IMR-90 (cell line): ENCODE data around the gene UPK2. TPM values are rescaled to one million over a fixed set of nuclear protein-coding genes. Genes with fewer than 3 reads are reported as not detected.

Source experiments
- ATAC-seq: fragments of 200-7000 bp; cut with Tn5 transposase; 2 replicates; pipeline ENCODE4 v1.9.1; 2020; ENCODE audit warnings: low read depth, mild to moderate bottlenecking, moderate library complexity
- BruUV-seq: library from RNA; stranded (reverse); fragments of 400-500 nt; replicated peaks from 2 replicates; lab custom pipeline; 2021; lab: Mats Ljungman, UMichigan
- CTCF ChIA-PET: fragments of 300-600 bp; formaldehyde crosslinking; extraction: SDS; loops from one replicate; lab custom pipeline; 2021; ENCODE audit warnings: antibody characterized with exemption; lab: Yijun Ruan, JAX
- POLR2A ChIA-PET: fragments of 300-600 bp; sonication (Branson Sonifier 250); formaldehyde crosslinking; loops from one replicate; lab custom pipeline; 2022; ENCODE audit warnings: antibody characterized with exemption; ENCODE audit not compliant: unreplicated experiment; lab: Charles Lee
- DNase-seq: peaks from one replicate; pipeline ENCODE4 v3.0.0; 2013
- H2AFZ ChIP-seq: replicated peaks from 2 replicates; pipeline ENCODE3; 2013; ENCODE audit warnings: low read length, mild to moderate bottlenecking; ENCODE audit not compliant: poor library complexity
- H2AK5ac ChIP-seq: 2 replicates; pipeline ENCODE4 v1.6.1; 2013; ENCODE audit warnings: low read depth, low read length, inconsistent platforms
- H2AK9ac ChIP-seq: replicated peaks from 2 replicates; pipeline ENCODE3; 2013; ENCODE audit warnings: mild to moderate bottlenecking, low read depth, low read length, moderate library complexity; ENCODE audit not compliant: poor library complexity
- H2BK120ac ChIP-seq: 2 replicates; pipeline ENCODE4 v1.6.1; 2013; ENCODE audit warnings: low read depth, low read length, inconsistent platforms
- H2BK15ac ChIP-seq: 3 replicates; pipeline ENCODE4 v1.6.1; 2013; ENCODE audit warnings: low read depth, low read length, inconsistent platforms
- H2BK20ac ChIP-seq: 2 replicates; pipeline ENCODE4 v1.6.1; 2013; ENCODE audit warnings: low read depth, mild to moderate bottlenecking, inconsistent platforms, low read length, moderate library complexity
- H2BK5ac ChIP-seq: 2 replicates; pipeline ENCODE4 v1.6.1; 2013; ENCODE audit warnings: mild to moderate bottlenecking, low read depth, low read length, inconsistent platforms; ENCODE audit not compliant: poor library complexity, severe bottlenecking
- H3K14ac ChIP-seq: replicated peaks from 2 replicates; pipeline ENCODE4 v1.6.1; 2013; ENCODE audit warnings: low read depth, low read length, inconsistent platforms
- H3K18ac ChIP-seq: 2 replicates; pipeline ENCODE4 v1.6.1; 2013; ENCODE audit warnings: low read depth, low read length, control low read depth
- H3K23ac ChIP-seq: 2 replicates; pipeline ENCODE4 v1.6.1; 2013; ENCODE audit warnings: low read depth, low read length, inconsistent platforms
- H3K27ac ChIP-seq: 2 replicates; pipeline ENCODE4 v1.5.1; 2013; ENCODE audit warnings: mild to moderate bottlenecking, control low read depth, low read length; ENCODE audit not compliant: insufficient read depth
- H3K27me3 ChIP-seq: 2 replicates; pipeline ENCODE4 v1.6.1; 2013; ENCODE audit warnings: low read length; ENCODE audit not compliant: control insufficient read depth, insufficient read depth
- H3K36me3 ChIP-seq: 2 replicates; pipeline ENCODE4 v1.6.1; 2013; ENCODE audit warnings: low read length, mixed read lengths; ENCODE audit not compliant: control insufficient read depth, insufficient read depth
- H3K4ac ChIP-seq: 2 replicates; pipeline ENCODE4 v1.6.1; 2013; ENCODE audit warnings: low read depth, low read length, inconsistent platforms
- H3K4me1 ChIP-seq: 2 replicates; pipeline ENCODE4 v1.6.1; 2013; ENCODE audit warnings: low read length, mixed read lengths; ENCODE audit not compliant: control insufficient read depth, insufficient read depth
- H3K4me2 ChIP-seq: 2 replicates; pipeline ENCODE4 v1.6.1; 2013; ENCODE audit warnings: low read depth, mild to moderate bottlenecking, control low read depth, low read length, moderate library complexity
- H3K4me3 ChIP-seq: 2 replicates; pipeline ENCODE4 v1.5.1; 2013; ENCODE audit warnings: low read depth, mild to moderate bottlenecking, control low read depth, low read length, moderate library complexity; ENCODE audit not compliant: insufficient read depth
- H3K56ac ChIP-seq: 2 replicates; pipeline ENCODE4 v1.6.1; 2013; ENCODE audit warnings: low read length, inconsistent platforms; ENCODE audit not compliant: insufficient read depth; ENCODE audit errors: extremely low read depth
- H3K79me1 ChIP-seq, 2 experiments: 2 replicates each; pipeline ENCODE4 v1.6.1; 2013; ENCODE audit warnings: low read length in 2 of 2, inconsistent platforms in 1 of 2, low read depth in 1 of 2
- H3K9ac ChIP-seq: 2 replicates; pipeline ENCODE4 v1.6.1; 2013; ENCODE audit warnings: low read depth, low read length, control low read depth
- H3K9me1 ChIP-seq: 2 replicates; pipeline ENCODE4 v1.6.1; 2013; ENCODE audit warnings: low read length, inconsistent platforms; ENCODE audit not compliant: insufficient read depth
- H3K9me3 ChIP-seq: 2 replicates; pipeline ENCODE4 v1.6.1; 2013; ENCODE audit warnings: low read length; ENCODE audit not compliant: control insufficient read depth, insufficient read depth
- H4K20me1 ChIP-seq: 2 replicates; pipeline ENCODE4 v1.6.1; 2013; ENCODE audit warnings: low read length, inconsistent platforms; ENCODE audit not compliant: insufficient read depth
- H4K5ac ChIP-seq: 2 replicates; pipeline ENCODE4 v1.6.1; 2013; ENCODE audit warnings: mild to moderate bottlenecking, low read depth, low read length, control low read depth
- H4K8ac ChIP-seq, 2 experiments: 2 replicates each; pipeline ENCODE4 v1.6.1; 2013; ENCODE audit warnings: low read depth in 2 of 2, low read length in 2 of 2, control low read depth in 1 of 2, inconsistent platforms in 1 of 2
- H4K91ac ChIP-seq: 2 replicates; pipeline ENCODE4 v1.6.1; 2013; ENCODE audit warnings: low read depth, low read length, inconsistent platforms; ENCODE audit not compliant: insufficient read depth
- MAZ ChIP-seq: IDR thresholded peaks from 2 replicates; pipeline ENCODE4 v1.6.1; 2012; ENCODE audit warnings: low read depth, mild to moderate bottlenecking, low read length, improper control_type of control experiment, moderate library complexity, borderline replicate concordance
- POLR2A ChIP-seq: IDR thresholded peaks from 2 replicates; pipeline ENCODE4 v1.6.1; 2012; ENCODE audit warnings: mild to moderate bottlenecking, low read depth, low read length
- SMC3 ChIP-seq: fragments of 150-350 bp; IDR thresholded peaks from 2 replicates; pipeline ENCODE4 v1.6.1; 2016; ENCODE audit warnings: low read depth, mild to moderate bottlenecking, antibody characterized with exemption, low read length, moderate library complexity
- WGBS, 2 experiments: methylation state at CpG; one replicate each; pipeline versions ENCODE4 v1.1.5 to v1.1.7; 2013; ENCODE audit warnings: missing lambda C conversion rate in 2 of 2; ENCODE audit not compliant: insufficient read length in 1 of 2; ENCODE audit errors: extremely low coverage in 2 of 2; 5-methylcytosine and 5-hydroxymethylcytosine counted together
- dilution Hi-C: fragments of 300-500 bp; cut with HindIII; formaldehyde crosslinking; loops from one replicate; pipeline ENCODE4 v1.14.3; 2018; ENCODE audit warnings: low sequenced_read_pairs; ENCODE audit not compliant: unreplicated experiment
- in situ Hi-C: fragments of 300-500 bp; cut with MboI; formaldehyde crosslinking; loops from 3 replicates; pipeline ENCODE4 v1.14.3; 2019; ENCODE audit warnings: low sequenced_read_pairs, inconsistent platforms, mixed read lengths
- intact Hi-C: fragments of 100-400 bp; cut with micrococcal nuclease; formaldehyde crosslinking; loops from 2 replicates; pipeline ENCODE4 v1.10.0; 2022
- polyA plus RNA-seq, 3 experiments: library from polyadenylated mRNA; depleted of rRNA; stranded (reverse); fragments of >200 nt; gene quantifications; 2 replicates each; pipeline ENCODE4 v1.2.3, GENCODE V29; 2012; ENCODE audit warnings: low replicate concordance in 1 of 3
- total RNA-seq: library from RNA; depleted of rRNA; stranded (reverse); fragments of >200 nt; gene quantifications from 2 replicates; pipeline ENCODE4 v1.2.3, GENCODE V29; 2012

Gene UPK2
- total and polyA plus RNA-seq, 2 of the 4 experiments (the other 2 are of a cell fraction), result 0.26 TPM; not detected in 1

DNA sequence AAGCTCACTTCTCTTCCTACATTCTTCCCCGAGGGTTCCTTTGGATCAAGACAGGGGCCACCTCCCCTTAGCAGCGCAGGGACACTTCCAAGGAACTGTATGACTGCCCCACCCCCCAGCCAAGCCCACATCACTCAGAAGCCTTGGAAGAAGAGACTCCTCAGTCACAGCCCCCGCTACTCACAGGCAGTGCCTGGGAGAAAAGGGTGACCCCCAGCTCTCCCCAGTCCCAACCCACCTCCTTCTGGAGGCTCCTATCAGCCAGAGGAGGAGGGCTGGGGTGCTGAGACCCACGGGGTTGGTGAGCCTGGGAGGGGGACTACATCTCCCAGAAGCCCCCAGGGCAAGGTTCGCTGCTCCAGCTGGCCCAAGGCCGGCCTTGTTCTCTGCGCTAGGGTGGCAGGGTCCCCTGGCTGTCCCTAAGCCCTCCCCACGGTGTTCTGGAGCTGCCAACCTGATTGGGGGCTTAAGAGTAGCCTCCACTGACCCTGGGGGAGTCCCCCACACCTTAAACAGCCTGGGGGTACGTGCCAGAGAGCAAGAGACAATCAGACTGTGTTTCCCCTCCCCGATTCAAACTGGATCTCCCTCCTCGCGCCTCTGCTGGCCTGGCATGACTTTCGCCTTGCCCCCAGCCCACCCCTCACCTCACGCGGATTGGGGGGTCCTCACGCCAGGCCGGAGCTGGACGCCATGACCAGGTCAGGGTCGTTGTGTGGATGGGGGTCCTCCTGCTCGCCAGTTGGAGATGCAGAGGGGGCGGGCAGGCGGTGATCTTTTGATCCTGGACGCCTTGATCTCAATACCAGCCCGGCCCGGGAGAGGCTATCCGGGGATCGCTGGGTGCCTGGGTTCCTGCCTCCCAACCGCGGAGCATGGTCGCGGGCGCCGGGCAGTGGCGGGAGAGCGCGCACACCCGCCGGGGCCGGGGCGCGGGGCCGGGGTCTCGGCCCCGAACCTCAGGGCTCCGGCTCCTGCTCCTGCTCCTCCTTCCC, 31.2 kb upstream of the UPK2 start:
- Histone ChIP-seq H3K9ac (peak overlapping the region; percentile 100), H3K18ac (peak overlapping the region; percentile 88), H2BK20ac (no peak overlapping the region), H3K14ac (peak overlapping the region; percentile 99), H2BK15ac (peak overlapping the region; percentile 53; the same call in 2 of the 3 replicates), H3K4me3 (peak overlapping the region; percentile 99), H3K4ac (peak overlapping the region; percentile 97), H3K23ac (peak overlapping the region; percentile 99), H3K9me1 (no peaks in the 10 kb centered on the region), H3K4me2 (peak overlapping the region; percentile 91), H4K8ac (peak overlapping the region; percentile 11 to 78; a peak in 3 of 4 replicates), H2BK120ac (peak overlapping the region; percentile 81), H3K4me1 (peaks cover 14% of the 10 kb centered on the region), H3K9me3 (no peaks in the 10 kb centered on the region), H2AK5ac (peak overlapping the region; percentile 97), H3K56ac (peak overlapping the region; percentile 78), H3K36me3 (no peaks in the 10 kb centered on the region), H3K27me3 (no peaks in the 10 kb centered on the region), H2AK9ac (peak overlapping the region; percentile 98), H4K5ac (peak overlapping the region; percentile 77), H3K27ac (peak overlapping the region; percentile 99), H2AFZ (peak overlapping the region; percentile 73), H2BK5ac (peak overlapping the region; percentile 92), H4K20me1 (peaks cover 51% of the 10 kb centered on the region), H4K91ac (peak overlapping the region; percentile 94), H3K79me1 (peaks cover 8 to 38% of the 10 kb centered on the region in 2 experiments; a peak in 3 of 4 replicates)
- intact Hi-C loops (loop anchor here (1.0 kb wide), 1 partner anchor 16 kb away; no protein-coding TSS in a partner anchor), dilution Hi-C loops (no loop called here), in situ Hi-C loops (no loop called here)
- CTCF ChIA-PET, result interaction anchor here (1.0 to 1.3 kb wide), 2 partner anchors 13 to 14 kb away, joined by 4 to 5 read pairs; no protein-coding TSS in a partner anchor
- DNase-seq, result peak; percentile 33
- BruUV-seq, result no TSS peak
- TF ChIP-seq SMC3 (no peak), POLR2A (peak; percentile 53; the same call in 1 of the 2 replicates), MAZ (peak; percentile 21; the same call in 1 of the 2 replicates)
- no peak for ATAC-seq
- POLR2A ChIA-PET, result interaction anchor here (0.6 to 1.0 kb wide), 6 partner anchors 11 to 132 kb away, joined by 3 to 18 read pairs (median 4); no protein-coding TSS in a partner anchor
- WGBS, 2 experiments, result 0% methylated on average over 12 of the region's 45 CpGs; no CpG with 5 or more reads in 1 of the 2 experiments
